ENCODE results near the gene MYO5C. TPM values are rescaled to one million over a fixed set of nuclear protein-coding genes. Genes with fewer than 3 reads are reported as not detected.

The MYO5C gene
- total RNA-seq, 1 donor from 2014 or later: 80.0 TPM

GRCh38 chr15:52292780-52293392 is 2.7 kb downstream of the MYO5C start:
- no peak for TF ChIP-seq CTCF (IDR thresholded peaks at IDR 0.05)
- Histone ChIP-seq H3K36me3 (no peaks in the 10 kb centered on the region), H3K27me3 (peaks cover 24% of the 10 kb centered on the region), H3K9me3 (no peaks in the 10 kb centered on the region), H3K4me3 (no peak overlapping the region), H3K27ac (no peak overlapping the region), H3K4me1 (peaks cover 13% of the 10 kb centered on the region)
- ATAC-seq (no peak), DNase-seq (no peak)
- intact Hi-C loops (cut with DNase I): no loop called here

- DNase-seq (no peak), ATAC-seq (no peak)
- intact Hi-C loops (cut with DNase I): no loop called here
- Histone ChIP-seq H3K27ac (no peak overlapping the region), H3K27me3 (peaks cover 24% of the 10 kb centered on the region), H3K9me3 (no peaks in the 10 kb centered on the region), H3K4me3 (no peak overlapping the region), H3K4me1 (peaks cover 13% of the 10 kb centered on the region), H3K36me3 (no peaks in the 10 kb centered on the region)
- TF ChIP-seq CTCF (IDR thresholded peaks at IDR 0.05): no peak
These were observed 4.4 kb downstream of the MYO5C start for GRCh38 chr15:52291204-52291603.

GRCh38 chr15:52290800-52291199 is 4.8 kb downstream of the MYO5C start:
- DNase-seq (no peak), ATAC-seq (no peak)
- no peak overlapping the region for H3K4me3 ChIP-seq
- no peaks in the 10 kb centered on the region for H3K36me3 ChIP-seq
- H3K4me1 ChIP-seq: peaks cover 13% of the 10 kb centered on the region
- intact Hi-C loops (cut with DNase I): no loop called here
- TF ChIP-seq CTCF (IDR thresholded peaks at IDR 0.05): no peak
- peaks cover 24% of the 10 kb centered on the region for H3K27me3 ChIP-seq
- no peaks in the 10 kb centered on the region for H3K9me3 ChIP-seq
- H3K27ac ChIP-seq: no peak overlapping the region

- no peak overlapping the region for H3K4me3 ChIP-seq
- H3K9me3 ChIP-seq: no peaks in the 10 kb centered on the region
- DNase-seq (no peak), ATAC-seq (no peak)
- no peaks in the 10 kb centered on the region for H3K36me3 ChIP-seq
- no peak for TF ChIP-seq CTCF (IDR thresholded peaks at IDR 0.05)
- peaks cover 10% of the 10 kb centered on the region for H3K4me1 ChIP-seq
- peaks cover 20% of the 10 kb centered on the region for H3K27me3 ChIP-seq
- H3K27ac ChIP-seq: no peak overlapping the region
- intact Hi-C loops (cut with DNase I): no loop called here
These were observed 5.3 kb downstream of the MYO5C start for GRCh38 chr15:52290329-52290728.

- DNase-seq (no peak), ATAC-seq (peak; percentile 76)
- no peak overlapping the region for H3K4me3 ChIP-seq
- H3K36me3 ChIP-seq: no peaks in the 10 kb centered on the region
- intact Hi-C loops (cut with DNase I): no loop called here
- no peak for TF ChIP-seq CTCF (IDR thresholded peaks at IDR 0.05)
- peaks cover 10% of the 10 kb centered on the region for H3K4me1 ChIP-seq
- peak overlapping the region; percentile 71 for H3K27ac ChIP-seq
- H3K27me3 ChIP-seq: peaks cover 13% of the 10 kb centered on the region
- no peaks in the 10 kb centered on the region for H3K9me3 ChIP-seq
These were observed 5.9 kb downstream of the MYO5C start for GRCh38 chr15:52289629-52290081.

GRCh38 chr15:52288986-52289385 is 6.6 kb downstream of the MYO5C start:
- intact Hi-C loops (cut with DNase I): no loop called here
- no peaks in the 10 kb centered on the region for H3K36me3 ChIP-seq
- no peak for TF ChIP-seq CTCF (IDR thresholded peaks at IDR 0.05)
- no peaks in the 10 kb centered on the region for H3K9me3 ChIP-seq
- peaks cover 10% of the 10 kb centered on the region for H3K4me1 ChIP-seq
- peaks cover 9% of the 10 kb centered on the region for H3K27me3 ChIP-seq
- H3K27ac ChIP-seq: peak overlapping the region; percentile 71
- H3K4me3 ChIP-seq: peak overlapping the region; percentile 21
- no peak for ATAC-seq
- DNase-seq: no peak

Data from upper lobe of right lung (tissue), 1 donor.